Limb (tissue), 2 donors: ENCODE measurements around the gene TOMM7.
"Not testable (repeated sequence)": the region's sequence is repeated elsewhere in the genome, so short reads cannot be mapped to it uniquely, and the experiment has no call there.

ENCODE experiments used
- DNase-seq, 2 donors: peaks; one replicate each; pipeline ENCODE4 v3.0.0-alpha.2; 2016; ENCODE audit errors: extremely low spot score in 2 of 2

TOMM7 gene

DNA sequence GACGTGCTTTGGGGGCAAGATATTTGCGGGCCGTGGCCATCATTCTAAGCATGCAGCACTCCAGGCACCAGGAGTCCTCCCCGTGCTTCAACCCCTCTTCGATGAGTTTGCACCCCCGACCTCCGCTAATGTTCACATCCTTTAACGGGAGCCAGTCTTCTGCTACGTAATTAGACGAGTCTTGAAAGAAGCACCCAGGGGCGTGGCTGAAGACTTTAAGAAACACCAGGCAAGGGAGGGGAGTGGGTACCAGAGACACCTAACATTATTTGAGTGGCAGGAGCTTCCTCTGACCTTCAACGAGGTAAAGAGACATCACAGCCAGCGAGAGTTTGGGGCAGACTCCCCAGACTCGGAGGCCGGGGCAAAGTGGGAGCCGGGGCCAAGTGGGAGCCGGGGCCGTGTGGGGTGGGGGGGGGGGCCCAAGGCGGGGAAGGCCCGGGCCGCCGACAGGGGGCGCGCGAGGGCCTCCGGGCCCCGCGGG is 31.1 kb upstream of the TOMM7 start:
- no peak for DNase-seq

- DNase-seq: no peak
Measured at GRCh38 chr7:22853138-22853537, 30.5 kb upstream of the TOMM7 start.

GRCh38 chr7:22851145-22851544 is 28.5 kb upstream of the TOMM7 start:
- DNase-seq: no peak

DNA sequence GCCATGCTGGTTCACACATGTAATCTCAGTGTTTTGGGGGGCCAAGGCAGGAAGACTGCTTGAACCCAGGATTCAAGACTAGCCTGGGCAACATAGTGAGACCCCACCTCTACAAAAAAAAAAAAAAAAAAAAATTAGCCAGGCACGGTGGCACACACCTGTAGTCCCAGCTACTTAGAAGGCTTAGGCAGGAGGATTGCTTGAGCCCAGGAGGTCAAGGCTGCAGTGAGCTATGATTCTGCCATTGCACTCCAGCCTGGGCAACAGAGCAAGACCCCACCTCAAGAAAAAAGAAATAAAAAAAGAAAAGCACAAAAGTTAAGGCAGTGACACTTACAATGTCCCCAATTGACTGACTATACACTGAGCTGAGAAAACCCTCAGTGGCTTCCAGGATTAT is 27.7 kb upstream of the TOMM7 start:
- not testable (repeated sequence) for DNase-seq

DNA sequence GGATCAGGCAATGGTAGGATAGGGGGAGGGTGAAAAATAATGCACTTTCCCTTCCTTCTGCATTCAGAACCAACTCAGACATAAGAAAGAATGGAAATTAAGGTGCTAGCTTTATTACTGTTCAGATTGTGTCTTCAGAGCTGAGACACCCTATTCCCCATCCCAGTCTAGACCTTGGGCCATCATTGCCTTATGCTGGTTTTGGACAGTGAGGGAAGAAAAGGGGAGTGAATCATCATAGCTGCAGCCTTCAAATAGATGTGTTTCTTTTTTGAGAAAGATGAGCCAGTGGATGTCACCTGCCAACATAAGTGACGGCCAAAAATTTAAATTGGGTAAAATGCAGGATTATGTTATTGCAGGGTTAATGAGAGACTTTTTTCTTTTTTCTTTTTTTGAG is 27.0 kb upstream of the TOMM7 start:
- DNase-seq: no peak

DNA sequence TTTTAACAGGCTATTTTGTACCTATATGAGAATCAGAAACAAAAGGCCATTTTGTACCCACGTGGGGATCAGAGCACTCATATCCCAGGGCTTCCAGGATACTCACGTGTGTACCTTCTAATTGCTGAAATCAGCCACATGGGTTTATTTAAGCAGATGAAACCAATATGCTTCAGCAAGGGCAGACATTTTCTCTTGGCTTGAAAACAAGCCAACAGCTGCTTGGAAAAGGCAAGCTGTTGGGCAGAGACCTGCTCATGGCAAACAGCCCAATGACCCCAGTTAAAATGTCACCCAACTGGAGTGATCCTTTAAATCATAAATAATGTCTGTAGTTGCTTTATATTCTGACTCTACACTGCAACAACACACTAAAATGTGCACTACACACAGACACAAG is 26.5 kb upstream of the TOMM7 start:
- peak; percentile 43 to 62 for DNase-seq

DNA sequence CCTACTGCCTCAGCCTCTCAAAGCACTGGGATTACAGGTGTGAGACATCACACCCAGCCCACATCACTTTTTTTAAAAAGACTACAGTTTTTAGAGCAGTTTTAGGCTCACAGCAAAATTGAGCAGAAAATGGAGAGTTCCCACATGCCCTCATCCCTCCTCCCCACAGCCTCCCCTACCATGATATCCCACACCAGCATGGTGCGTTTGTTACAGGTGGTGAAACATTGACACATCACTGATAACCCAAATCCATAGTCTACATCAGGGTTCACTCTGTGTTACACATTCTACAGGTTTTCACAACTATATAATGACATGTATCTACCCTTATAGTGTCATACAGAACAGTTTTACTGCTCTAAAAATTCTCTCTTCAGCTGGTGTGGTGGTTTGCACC is 24.3 kb upstream of the TOMM7 start:
- no peak for DNase-seq

GRCh38 chr7:22845221-22845834 is 22.7 kb upstream of the TOMM7 start:
- no peak for DNase-seq

DNA sequence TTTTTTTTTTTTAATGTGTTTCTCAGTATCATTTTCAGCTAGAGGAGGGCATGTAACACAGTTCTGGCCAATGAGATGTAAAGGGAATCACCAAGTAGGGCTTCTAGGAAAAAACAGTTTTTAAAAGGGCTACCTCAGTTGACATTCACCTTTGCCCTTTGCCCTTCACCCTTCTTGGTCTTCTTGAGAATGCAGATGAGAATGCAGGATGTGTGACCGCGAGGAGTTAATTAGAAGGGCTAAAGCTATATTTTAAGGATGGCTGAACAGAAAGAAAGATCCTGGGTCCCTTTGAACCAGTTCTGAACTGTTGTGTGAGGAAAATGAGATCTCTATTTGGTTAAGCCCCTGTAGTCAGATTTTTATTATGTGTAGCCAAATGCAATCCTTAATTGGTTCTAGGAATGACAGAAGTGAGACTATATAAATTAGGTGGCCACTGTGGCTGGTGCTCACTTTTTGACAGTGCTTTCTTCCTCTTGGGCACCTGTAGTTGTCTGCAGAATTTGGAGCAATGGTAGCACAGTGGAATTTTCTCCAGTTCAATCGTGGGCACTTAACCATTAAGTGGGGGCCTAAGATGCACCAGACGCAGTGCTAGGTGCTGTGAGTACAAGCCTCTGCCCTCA is 21.1 kb upstream of the TOMM7 start:
- no peak for DNase-seq

GRCh38 chr7:22842973-22843372 is 20.3 kb upstream of the TOMM7 start:
- DNase-seq: no peak

- peak in 1 of 2 donors; percentile 48 for DNase-seq
Measured at GRCh38 chr7:22842383-22842941, 19.8 kb upstream of the TOMM7 start.

DNA sequence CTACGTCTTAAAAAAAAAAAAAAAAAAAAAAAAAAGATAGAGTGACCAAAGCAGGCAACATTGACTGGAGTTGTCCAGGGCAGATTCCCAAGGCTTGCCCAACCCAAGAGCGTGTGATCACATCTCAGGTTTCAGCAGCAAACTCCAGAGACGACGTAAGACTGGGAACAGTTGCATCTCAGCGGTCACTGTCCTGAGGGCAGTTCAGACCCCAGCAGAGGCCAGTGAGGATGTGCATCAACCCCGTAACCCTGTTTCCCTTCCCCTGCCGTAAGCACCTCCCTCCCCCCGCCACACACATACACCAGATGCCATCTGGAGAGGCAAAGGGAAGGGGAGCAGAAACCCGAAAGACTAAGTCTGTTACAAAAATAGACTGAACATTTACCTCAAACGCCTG is 19.3 kb upstream of the TOMM7 start:
- DNase-seq: no peak

DNA sequence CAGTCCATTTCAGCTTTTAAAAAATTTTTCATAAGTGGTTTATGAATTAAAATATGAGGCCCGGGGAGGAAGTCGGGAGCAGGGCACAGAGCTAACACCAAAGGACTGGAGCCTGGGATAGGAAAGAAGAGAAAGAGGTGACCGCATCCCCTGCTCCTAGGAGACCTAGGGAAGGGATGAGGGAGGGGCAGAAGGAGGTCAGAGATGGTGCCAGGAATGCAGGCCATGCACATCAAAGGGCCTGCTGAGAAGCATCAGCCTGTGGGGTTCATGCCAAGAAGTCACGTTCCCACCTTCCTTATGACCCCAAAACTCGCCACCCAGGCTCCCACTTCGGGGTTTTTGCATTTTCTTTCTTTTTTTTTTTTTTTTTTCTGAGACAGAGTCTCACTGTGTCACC is 14.7 kb upstream of the TOMM7 start:
- no peak for DNase-seq

DNA sequence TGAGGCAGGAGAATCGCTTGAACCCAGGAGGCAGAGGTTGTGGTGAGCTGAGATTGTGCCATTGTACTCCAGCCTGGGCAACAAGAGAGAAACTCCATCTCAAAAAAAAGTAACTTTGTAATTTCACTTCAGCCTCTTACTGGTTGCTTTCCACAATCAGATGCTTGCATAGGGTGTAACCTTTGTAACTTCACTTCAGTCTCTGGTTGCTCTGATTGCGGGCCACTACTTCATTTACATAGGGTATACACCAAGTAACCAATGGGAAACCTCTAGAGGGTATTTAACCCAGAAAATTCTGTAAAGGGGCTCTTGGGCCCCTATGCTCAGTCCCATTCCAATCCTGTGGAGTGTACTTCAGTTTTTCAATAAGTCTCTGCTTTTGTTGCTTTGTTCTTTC is 13.9 kb upstream of the TOMM7 start:
- not testable (repeated sequence) for DNase-seq

DNA sequence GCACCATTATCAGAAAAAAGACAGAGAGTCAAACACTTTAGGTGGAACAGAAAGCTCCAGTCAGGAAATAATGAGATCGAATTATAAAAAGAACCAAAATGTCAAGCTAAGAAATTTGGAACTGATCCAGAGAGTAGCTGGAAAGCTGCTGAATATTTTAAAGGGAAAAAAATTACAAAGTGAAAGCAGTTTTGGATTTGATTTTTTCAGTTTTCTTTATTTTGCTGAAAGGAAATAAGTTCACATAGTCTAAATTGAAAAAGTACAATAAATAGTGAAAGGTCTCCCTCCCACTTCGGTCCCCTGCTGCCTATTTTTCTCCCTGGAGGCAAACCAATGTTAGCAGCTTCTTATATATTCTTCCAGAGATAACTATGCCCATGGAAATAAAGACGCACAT is 11.3 kb upstream of the TOMM7 start:
- no peak for DNase-seq

GRCh38 chr7:22833113-22833855 is 10.6 kb upstream of the TOMM7 start:
- no peak for DNase-seq

DNA sequence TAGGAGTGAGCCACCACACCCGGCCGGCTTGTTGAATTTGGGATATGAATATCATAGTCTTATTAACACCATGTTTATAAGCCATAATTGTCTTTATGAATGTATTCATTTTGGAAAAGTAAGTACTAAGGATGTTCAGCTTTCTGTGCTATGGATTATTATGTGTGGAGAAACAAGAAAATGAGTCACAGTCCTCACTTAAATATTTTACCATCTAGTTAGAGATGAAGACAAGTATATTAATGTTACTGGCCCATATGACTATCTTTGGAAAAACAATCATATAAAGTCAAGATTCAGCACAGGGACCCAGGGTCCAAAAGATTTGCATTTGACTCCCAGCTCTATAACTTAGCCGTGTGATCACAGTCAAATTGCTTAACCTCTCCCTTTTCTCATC is 9.8 kb upstream of the TOMM7 start:
- no peak for DNase-seq

- DNase-seq: no peak
Measured at GRCh38 chr7:22831602-22832305, 9.1 kb upstream of the TOMM7 start.

DNA sequence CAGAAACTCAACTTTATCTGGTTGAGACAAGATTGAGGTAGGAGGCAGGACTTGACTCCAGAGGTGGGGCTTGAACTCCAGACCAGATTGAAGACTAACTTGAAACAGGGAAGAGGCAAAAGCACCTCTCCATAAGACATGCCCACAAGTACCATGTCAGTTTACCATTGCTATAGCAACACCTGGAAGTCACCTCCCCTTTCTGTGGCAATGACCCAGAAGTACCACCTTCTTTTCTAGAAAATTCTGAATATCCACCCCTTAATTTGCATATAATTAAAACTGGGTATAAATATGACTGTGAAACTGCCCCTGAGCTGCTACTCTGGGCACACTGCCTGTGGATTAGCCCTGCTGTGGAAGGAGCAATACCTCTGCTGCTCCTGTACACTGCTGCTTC is 4.9 kb upstream of the TOMM7 start:
- DNase-seq: no peak

GRCh38 chr7:22826593-22826992 is 3.9 kb upstream of the TOMM7 start:
- DNase-seq: no peak

- DNase-seq: no peak
Measured at GRCh38 chr7:22824760-22825159, 2.1 kb upstream of the TOMM7 start.

- no peak for DNase-seq
Measured at GRCh38 chr7:22823142-22823497, 471 bp upstream of the TOMM7 start.
